Vagina (tissue), 2 donors: ENCODE results near the gene NOTCH1. TPM values are rescaled to one million over a fixed set of nuclear protein-coding genes. Genes with fewer than 3 reads are reported as not detected.

ENCODE experiments used
- DNase-seq, 2 donors: peaks; one replicate each; pipeline ENCODE4 v3.0.0-alpha.2; 2017; ENCODE audit errors: extremely low spot score in 2 of 2
- H3K27ac ChIP-seq: fragments of 200-600 bp; sonication (generic); one replicate; pipeline ENCODE4 v1.5.1; 2019
- H3K27me3 ChIP-seq: fragments of 200-600 bp; sonication (generic); one replicate; pipeline ENCODE4 v1.5.1; 2019
- H3K36me3 ChIP-seq, 2 donors: fragments of 200-600 bp; sonication (generic); one replicate each; pipeline ENCODE4 v1.5.1; 2017 to 2019
- H3K4me1 ChIP-seq: fragments of 200-600 bp; sonication (generic); one replicate; pipeline ENCODE4 v1.5.1; 2019
- H3K4me3 ChIP-seq, 2 donors: fragments of 200-600 bp; sonication (generic); 1 replicate in 1 of 2; 2 replicates in 1 of 2; pipeline ENCODE4 v1.5.1; 2016 to 2019
- H3K9me3 ChIP-seq: fragments of 200-600 bp; sonication (generic); one replicate; pipeline ENCODE4 v1.5.1; 2019
- POLR2A ChIP-seq, 2 donors: fragments of 450-650 bp; IDR thresholded peaks; one replicate each; pipeline ENCODE4 v1.6.1; 2017; ENCODE audit warnings: antibody characterized with exemption in 2 of 2, mild to moderate bottlenecking in 2 of 2, moderate library complexity in 2 of 2
- POLR2AphosphoS5 ChIP-seq, 2 donors: sonication (generic); formaldehyde crosslinking; IDR thresholded peaks; one replicate each; pipeline ENCODE4 v1.9.0; 2017; ENCODE audit warnings: antibody characterized with exemption in 2 of 2, mild to moderate bottlenecking in 2 of 2, low read depth in 1 of 2; ENCODE audit not compliant: insufficient read depth in 1 of 2
- intact Hi-C: fragments of 100-400 bp; cut with DNase I; formaldehyde crosslinking; loops from one replicate; pipeline ENCODE4 v1.15.1; 2023
- total RNA-seq: library from RNA; depleted of rRNA; stranded (reverse); fragments of >200 nt; gene quantifications from one replicate; pipeline ENCODE4 v1.2.3, GENCODE V29; 2016
- TF ChIP-seq, protein P1 (sequence below), 3 experiments: fragments of 450-650 bp in 2 of 3; fragments of 200-600 bp in 1 of 3; sonication (generic) in 1 of 3; IDR thresholded peaks; one replicate each; pipeline ENCODE4 v1.5.1; 2017 to 2019; ENCODE audit warnings: antibody characterized with exemption in 3 of 3, mild to moderate bottlenecking in 2 of 3, moderate library complexity in 2 of 3

NOTCH1 gene
- total RNA-seq, 1 donor from 2014 or later: 67.0 TPM

DNA sequence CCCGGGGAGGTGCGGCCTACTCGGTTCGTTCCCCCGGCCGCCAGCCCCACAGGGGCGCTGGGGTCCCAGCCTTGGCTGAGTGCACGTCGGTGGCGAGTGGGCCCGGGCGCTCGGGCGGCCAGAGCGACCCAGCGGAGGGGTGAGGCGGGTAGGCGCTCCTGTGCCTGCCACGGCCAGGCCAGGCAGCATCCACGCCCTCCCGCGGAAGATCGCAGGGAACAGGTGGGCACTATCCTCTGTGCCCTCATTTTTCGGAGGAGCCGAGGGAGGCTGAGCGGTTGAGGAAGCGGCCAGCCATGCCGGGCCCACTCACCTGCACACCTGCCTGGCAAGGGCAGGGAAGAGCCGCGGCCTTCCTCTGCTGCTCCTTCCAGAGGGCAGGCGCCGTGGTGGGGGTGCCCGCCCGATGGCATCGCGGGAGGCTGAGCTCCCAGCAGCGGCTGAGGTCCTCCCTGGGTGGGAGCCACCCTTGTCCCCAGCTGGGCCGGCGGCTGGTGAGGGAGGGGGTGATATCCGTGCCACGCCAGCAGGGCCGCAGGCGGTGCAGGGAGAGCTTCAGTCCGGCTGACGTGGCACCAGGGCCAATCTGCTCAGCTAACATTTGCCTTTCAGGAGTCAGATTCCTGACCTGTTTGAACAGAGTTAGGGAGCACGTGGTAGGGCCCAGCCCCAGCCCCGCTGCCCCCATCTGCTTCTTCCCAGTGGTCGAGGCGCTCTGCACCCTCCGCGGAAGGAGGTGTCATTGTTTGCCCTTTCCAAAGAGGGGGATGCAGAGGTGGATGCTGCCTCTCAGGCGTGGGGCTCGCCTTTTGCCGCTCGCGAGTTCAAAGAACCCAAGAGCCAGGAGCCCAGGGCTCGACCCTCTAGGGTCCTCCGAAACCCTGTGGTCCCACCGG is 61.4 kb downstream of the NOTCH1 start:
- Histone ChIP-seq H3K36me3 (no peaks in the 10 kb centered on the region), H3K9me3 (no peaks in the 10 kb centered on the region), H3K4me1 (peaks cover 31% of the 10 kb centered on the region), H3K27me3 (no peaks in the 10 kb centered on the region), H3K27ac (peak overlapping the region; percentile 96), H3K4me3 (peak overlapping the region; percentile 47 to 96)
- DNase-seq: no peak
- peak in 1 of 2 donors; percentile 11 for TF ChIP-seq POLR2AphosphoS5 (IDR thresholded peaks at IDR 0.05; ENCODE audit: insufficient read depth in 1 of 2, low read depth in 1 of 2)
- TF ChIP-seq, protein P1, sequence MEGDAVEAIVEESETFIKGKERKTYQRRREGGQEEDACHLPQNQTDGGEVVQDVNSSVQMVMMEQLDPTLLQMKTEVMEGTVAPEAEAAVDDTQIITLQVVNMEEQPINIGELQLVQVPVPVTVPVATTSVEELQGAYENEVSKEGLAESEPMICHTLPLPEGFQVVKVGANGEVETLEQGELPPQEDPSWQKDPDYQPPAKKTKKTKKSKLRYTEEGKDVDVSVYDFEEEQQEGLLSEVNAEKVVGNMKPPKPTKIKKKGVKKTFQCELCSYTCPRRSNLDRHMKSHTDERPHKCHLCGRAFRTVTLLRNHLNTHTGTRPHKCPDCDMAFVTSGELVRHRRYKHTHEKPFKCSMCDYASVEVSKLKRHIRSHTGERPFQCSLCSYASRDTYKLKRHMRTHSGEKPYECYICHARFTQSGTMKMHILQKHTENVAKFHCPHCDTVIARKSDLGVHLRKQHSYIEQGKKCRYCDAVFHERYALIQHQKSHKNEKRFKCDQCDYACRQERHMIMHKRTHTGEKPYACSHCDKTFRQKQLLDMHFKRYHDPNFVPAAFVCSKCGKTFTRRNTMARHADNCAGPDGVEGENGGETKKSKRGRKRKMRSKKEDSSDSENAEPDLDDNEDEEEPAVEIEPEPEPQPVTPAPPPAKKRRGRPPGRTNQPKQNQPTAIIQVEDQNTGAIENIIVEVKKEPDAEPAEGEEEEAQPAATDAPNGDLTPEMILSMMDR (IDR thresholded peaks at IDR 0.05): no peak
- intact Hi-C loops: no loop called here

DNA sequence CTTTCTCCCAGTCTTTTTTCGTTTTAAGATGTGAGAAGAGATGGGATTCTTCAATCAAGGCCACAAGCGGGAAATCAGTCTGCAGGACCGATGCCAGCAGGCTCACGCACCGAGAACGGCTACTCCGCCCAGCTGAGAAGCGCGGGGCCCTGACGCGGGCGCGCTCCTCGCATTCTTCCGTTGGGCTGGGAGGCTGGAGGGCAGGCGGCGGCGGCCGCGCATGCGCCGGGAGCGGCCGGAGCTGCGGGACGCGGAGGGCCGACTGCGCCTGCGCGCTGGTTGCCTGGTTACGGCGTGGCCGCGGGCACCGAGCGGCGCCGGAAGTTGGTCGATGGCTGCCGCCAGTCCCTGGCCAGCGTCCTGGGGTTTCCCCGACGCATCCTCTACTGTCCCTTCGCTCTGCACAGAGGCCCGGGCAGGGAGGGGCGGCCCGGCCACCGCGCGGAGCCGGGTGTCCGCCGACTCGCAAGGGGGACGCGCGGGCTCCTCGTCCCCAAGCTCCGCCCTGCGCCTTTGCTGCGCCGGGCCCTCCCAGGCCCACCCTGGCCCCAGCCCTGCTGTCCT is 62.2 kb downstream of the NOTCH1 start:
- Histone ChIP-seq H3K36me3 (no peaks in the 10 kb centered on the region), H3K27me3 (no peaks in the 10 kb centered on the region), H3K9me3 (no peaks in the 10 kb centered on the region), H3K27ac (peak overlapping the region; percentile 96), H3K4me3 (peak overlapping the region; percentile 47 to 96), H3K4me1 (peaks cover 31% of the 10 kb centered on the region)
- DNase-seq: no peak
- intact Hi-C loops: no loop called here
- no peak for TF ChIP-seq POLR2A (IDR thresholded peaks at IDR 0.05)
- TF ChIP-seq POLR2AphosphoS5 (IDR thresholded peaks at IDR 0.05; ENCODE audit: insufficient read depth in 1 of 2, low read depth in 1 of 2): peak in 1 of 2 donors; percentile 70

DNA sequence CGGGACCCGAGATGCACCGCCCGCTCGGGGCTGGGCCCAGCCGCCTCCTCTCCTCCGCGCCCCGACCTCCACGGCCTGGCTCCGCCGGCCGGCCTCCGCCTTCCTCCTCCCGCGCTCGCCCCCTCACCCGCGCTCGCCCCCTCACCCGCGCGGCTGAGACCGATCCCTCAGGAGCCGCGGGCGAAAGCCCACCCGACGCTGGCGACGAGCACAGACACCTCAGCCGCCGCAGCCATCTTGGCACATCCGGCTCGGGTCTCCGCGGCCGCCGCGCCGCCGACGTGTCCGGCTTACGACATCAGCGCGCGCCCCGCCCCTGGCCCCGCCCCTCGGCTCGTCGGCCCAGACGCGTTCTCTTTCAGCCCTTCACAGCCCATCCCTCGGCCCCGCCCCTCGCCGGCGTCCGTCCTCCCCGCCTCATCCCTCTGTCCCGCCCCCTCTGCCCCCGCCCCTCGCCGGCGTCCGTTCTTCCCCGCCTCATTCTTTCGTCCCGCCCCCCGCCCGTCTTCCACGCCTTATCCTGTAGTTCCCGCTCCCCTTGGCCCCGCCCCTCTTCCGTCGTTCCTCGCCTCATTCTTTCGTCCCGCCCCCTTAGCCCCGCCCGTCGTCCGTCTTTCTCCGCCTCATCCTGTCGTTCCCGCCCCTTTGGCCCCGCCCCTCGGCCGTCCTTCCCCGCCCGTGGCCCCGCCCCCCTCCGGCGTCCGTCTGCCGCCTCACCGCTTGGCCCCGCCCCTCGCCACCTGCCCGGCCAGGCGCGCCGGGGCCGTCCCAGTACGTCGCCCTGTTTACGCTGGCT is 62.9 kb downstream of the NOTCH1 start, which contains the start of gene SEC16A:
TSS of gene SEC16A (minus strand) at position 248 of the 796 bp plus-strand sequence. CDS start 5,425 bp downstream, outside the sequence.
- intact Hi-C loops: no loop called here
- H3K4me3 ChIP-seq: peak within 1 kb of the TSS; percentile 70 to 96
- peak in 1 of 2 donors; percentile 47 for TF ChIP-seq POLR2AphosphoS5 (IDR thresholded peaks at IDR 0.05; ENCODE audit: insufficient read depth in 1 of 2, low read depth in 1 of 2)
- peak in 1 of 2 donors; percentile 77 for TF ChIP-seq POLR2A (IDR thresholded peaks at IDR 0.05)
- TF ChIP-seq, protein P1 (IDR thresholded peaks at IDR 0.05): no peak
- H3K36me3 ChIP-seq: no peaks in the 10 kb centered on the region
- H3K9me3 ChIP-seq: no peaks in the 10 kb centered on the region
- H3K27ac ChIP-seq: peak within 1 kb of the TSS; percentile 96
- DNase-seq: peak; percentile 99
- H3K4me1 ChIP-seq: peaks cover 31% of the 10 kb centered on the region
- no peaks in the 10 kb centered on the region for H3K27me3 ChIP-seq

DNA sequence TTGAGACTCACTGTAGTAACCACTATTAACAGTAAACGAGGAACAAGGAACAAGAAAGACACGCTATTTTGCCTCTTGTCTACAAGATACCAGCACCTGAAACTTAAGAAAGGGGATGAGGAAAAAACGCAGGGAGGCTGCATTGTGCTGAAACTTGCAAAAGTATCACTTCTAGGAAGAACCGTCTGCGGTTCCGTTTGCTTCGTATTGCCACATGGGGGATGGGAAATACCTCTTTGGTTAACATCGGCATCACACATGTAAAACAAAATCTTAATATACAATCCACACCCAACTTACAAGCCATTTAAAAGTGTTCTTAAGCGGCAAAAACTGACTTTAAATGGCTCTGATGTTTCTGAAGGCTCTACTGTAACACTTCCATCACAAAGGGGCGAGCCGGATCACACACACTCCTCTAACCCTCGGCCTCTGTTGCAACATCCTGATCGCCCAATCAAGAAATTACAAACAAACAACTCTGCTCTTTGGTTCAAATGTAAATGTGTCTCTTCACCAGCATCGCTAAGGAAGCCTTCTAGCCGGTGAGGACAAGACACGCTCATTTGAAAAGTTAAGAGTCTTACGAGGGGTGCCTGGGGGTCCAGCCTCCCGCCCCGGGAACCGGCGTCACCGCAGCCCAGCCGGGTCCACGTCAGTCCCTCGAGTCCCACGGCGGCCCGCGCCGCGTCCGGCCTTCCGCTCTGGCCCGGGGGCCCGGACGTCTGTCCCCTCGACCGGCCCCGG is 63.6 kb downstream of the NOTCH1 start:
- H3K4me1 ChIP-seq: peaks cover 31% of the 10 kb centered on the region
- H3K4me3 ChIP-seq: peak overlapping the region; percentile 70 to 96
- peaks cover 0 to 4% of the 10 kb centered on the region in 2 donors for H3K36me3 ChIP-seq
- no peaks in the 10 kb centered on the region for H3K27me3 ChIP-seq
- DNase-seq: no peak
- peak overlapping the region; percentile 96 for H3K27ac ChIP-seq
- no peaks in the 10 kb centered on the region for H3K9me3 ChIP-seq
- intact Hi-C loops: no loop called here
- no peak for TF ChIP-seq POLR2A (IDR thresholded peaks at IDR 0.05)
- TF ChIP-seq, protein P1 (IDR thresholded peaks at IDR 0.05): no peak
- no peak for TF ChIP-seq POLR2AphosphoS5 (IDR thresholded peaks at IDR 0.05; ENCODE audit: insufficient read depth in 1 of 2, low read depth in 1 of 2)
